ENCODE results near the gene GLIS2.
A peak's percentile ranks its signal among the peaks of the same experiment; 100 is the strongest.

GLIS2 gene

GRCh38 chr16:4298761-4299522 is 16.9 kb upstream of the GLIS2 start:
- DNase-seq, result peak; percentile 97

GRCh38 chr16:4301177-4301576 is 14.7 kb upstream of the GLIS2 start:
- no peak for DNase-seq

- DNase-seq, result no peak
Observed at GRCh38 chr16:4301968-4302367, 13.9 kb upstream of the GLIS2 start.

- DNase-seq, result no peak
Observed at GRCh38 chr16:4303973-4304372, 11.9 kb upstream of the GLIS2 start.

- DNase-seq, result no peak
Observed at GRCh38 chr16:4306470-4307214, 9.2 kb upstream of the GLIS2 start.

- peak; percentile 96 for DNase-seq
Observed at GRCh38 chr16:4307215-4308037, 8.4 kb upstream of the GLIS2 start.

- DNase-seq, result no peak
Observed at GRCh38 chr16:4309102-4309832, 6.6 kb upstream of the GLIS2 start.

- DNase-seq, result peak; percentile 87
Observed at GRCh38 chr16:4309833-4310266, 6.0 kb upstream of the GLIS2 start.

GRCh38 chr16:4313563-4314531 is 2.0 kb upstream of the GLIS2 start:
- DNase-seq, result peak; percentile 22

- peak; percentile 46 for DNase-seq
Observed at GRCh38 chr16:4314532-4315185, 1.2 kb upstream of the GLIS2 start.

- peak; percentile 36 for DNase-seq
Observed at GRCh38 chr16:4316108-4316863, 419 bp downstream of the GLIS2 start.

- DNase-seq, result peak; percentile 26
Observed at GRCh38 chr16:4316864-4317531, 1.1 kb downstream of the GLIS2 start.

- DNase-seq, result no peak
Observed at GRCh38 chr16:4317532-4318450, 1.9 kb downstream of the GLIS2 start.

- peak; percentile 33 for DNase-seq
Observed at GRCh38 chr16:4318451-4318910, 2.6 kb downstream of the GLIS2 start.

- DNase-seq, result no peak
Observed at GRCh38 chr16:4318967-4319366, 3.1 kb downstream of the GLIS2 start.

- DNase-seq, result peak; percentile 37
Observed at GRCh38 chr16:4319454-4320421, 3.9 kb downstream of the GLIS2 start.
